GM20000 (cell line): ENCODE data around the gene KIAA0825.
"Not testable (repeated sequence)": the region's sequence is repeated elsewhere in the genome, so short reads cannot be mapped to it uniquely, and the experiment has no call there.

Experiments
- DNase-seq: peaks from one replicate; pipeline ENCODE4 v3.0.0; 2012; ENCODE audit warnings: low spot score
- TF ChIP-seq, protein P1 (sequence below): IDR thresholded peaks from 2 replicates; pipeline ENCODE4 v1.5.1; 2012; ENCODE audit warnings: mild to moderate bottlenecking, control low read depth; ENCODE audit errors: extremely low read depth, missing control alignments

KIAA0825 gene

GRCh38 chr5:94577466-94578245, 40.7 kb downstream of the KIAA0825 start:
- TF ChIP-seq, protein P1, sequence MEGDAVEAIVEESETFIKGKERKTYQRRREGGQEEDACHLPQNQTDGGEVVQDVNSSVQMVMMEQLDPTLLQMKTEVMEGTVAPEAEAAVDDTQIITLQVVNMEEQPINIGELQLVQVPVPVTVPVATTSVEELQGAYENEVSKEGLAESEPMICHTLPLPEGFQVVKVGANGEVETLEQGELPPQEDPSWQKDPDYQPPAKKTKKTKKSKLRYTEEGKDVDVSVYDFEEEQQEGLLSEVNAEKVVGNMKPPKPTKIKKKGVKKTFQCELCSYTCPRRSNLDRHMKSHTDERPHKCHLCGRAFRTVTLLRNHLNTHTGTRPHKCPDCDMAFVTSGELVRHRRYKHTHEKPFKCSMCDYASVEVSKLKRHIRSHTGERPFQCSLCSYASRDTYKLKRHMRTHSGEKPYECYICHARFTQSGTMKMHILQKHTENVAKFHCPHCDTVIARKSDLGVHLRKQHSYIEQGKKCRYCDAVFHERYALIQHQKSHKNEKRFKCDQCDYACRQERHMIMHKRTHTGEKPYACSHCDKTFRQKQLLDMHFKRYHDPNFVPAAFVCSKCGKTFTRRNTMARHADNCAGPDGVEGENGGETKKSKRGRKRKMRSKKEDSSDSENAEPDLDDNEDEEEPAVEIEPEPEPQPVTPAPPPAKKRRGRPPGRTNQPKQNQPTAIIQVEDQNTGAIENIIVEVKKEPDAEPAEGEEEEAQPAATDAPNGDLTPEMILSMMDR: no peak

DNA sequence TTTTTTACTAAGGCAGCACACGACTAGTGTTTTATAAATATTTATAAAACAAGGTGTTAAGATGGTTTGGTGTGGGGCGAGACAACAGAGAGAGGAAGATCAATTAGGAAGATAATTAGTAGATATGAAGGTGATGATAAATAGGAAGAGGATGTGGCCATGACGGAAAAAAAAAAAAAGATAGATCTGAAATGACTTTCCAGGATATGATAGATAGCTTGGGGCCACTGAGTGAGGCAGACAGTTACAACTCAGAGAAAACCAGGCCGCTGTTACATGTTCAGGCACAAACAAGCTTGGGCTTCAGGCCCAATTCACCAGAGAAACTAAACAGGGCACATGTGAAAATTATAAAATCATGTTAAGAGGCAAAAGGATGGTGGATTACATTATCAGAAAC, 43.2 kb downstream of the KIAA0825 start:
- TF ChIP-seq, protein P1: no peak

More at GRCh38 chr5:94577466-94578245, 40.7 kb downstream of the KIAA0825 start:
- peak; percentile 22 for DNase-seq

DNA sequence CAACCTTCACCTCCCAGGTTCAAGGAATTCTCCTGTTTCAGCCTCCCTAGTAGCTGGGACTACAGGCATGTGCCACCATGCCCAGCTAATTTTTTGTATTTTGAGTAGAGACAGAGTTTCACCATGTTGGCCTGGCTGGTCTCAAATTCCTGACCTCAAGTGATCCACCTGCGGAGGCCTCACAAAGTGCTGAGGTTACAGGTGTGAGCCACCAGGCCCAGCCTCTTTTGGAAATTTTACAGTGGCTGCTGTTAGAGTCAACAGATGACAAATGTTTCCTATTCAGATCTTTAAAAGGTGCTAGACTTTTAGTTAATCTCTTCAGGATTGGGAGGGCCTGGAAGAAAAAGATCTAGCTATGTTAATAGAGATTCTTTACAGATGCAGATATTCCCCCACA, 45.1 kb downstream of the KIAA0825 start:
- not testable (repeated sequence) for DNase-seq

More for the DNA sequence above, 43.2 kb downstream of the KIAA0825 start:
- DNase-seq: no peak

DNA sequence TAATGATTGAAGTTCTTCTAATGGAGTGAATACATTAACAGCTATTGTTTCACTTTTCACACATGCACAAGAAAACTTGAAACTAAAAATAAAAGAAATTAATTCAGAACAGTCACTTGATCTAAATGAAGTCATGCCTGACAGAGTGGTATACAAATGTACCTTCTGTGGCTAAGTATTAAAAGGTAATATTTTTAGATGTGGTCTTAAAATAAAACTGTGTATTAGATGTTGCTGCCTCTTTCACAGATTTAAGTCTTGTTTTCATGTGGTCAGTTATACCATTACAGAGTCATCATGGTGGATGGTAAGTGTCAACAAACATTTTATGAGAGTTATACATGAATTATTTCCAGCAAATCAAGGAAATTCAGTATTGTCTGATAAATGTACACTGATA, 47.0 kb downstream of the KIAA0825 start:
- TF ChIP-seq, protein P1: no peak
- DNase-seq: no peak

DNA sequence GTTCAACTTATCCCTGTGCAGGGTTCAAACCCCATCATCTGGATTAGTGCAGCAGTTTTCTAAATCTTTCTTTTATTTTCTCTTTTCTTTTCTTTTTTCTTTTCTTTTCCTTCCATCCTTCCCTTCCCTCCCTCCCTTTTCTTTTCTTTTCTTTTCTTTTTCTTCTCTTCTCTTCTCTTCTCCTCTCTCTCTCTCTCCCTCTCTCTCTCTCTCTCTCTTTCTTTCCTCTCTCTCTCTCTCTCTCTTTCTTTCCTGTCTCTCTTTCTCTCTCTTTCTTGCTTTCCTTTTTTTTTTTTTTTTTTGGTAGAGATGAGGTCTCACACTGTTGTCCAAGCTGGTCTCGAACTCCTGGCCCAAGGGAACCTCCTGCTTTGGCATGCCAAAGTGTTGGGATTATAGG, 53.6 kb downstream of the KIAA0825 start:
- TF ChIP-seq, protein P1: no peak
- no peak for DNase-seq

DNA sequence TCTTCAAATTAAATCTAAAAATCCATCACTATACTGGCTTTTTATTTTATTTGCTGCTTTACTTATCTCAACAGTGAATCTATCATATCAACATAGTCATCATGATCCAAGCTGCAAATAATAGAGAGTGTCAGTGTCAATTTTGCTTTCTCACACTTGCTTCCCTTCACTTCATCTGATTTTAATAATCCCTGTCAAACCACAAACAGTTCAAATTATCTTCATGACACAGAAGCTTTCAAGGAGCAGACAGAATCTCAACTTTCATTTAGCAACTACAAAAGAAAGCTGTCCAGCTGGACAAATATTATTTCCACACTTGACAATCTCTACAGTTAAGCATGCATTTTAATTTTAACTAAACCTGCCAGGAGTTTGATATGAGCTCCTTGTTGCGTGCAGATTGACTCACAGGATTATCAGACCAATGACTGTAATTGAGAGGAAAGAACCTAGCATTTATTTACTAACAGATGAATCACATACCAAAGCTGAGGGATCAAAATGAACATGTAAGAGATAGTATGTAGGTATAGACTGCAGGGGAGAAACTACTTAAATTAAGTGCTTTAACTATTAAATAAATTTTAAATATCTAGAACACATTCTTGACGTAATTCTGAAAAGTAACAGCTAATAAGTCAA, 56.0 kb downstream of the KIAA0825 start:
- TF ChIP-seq, protein P1: no peak
- no peak for DNase-seq

- no peak for DNase-seq
- TF ChIP-seq, protein P1: no peak
Measured at GRCh38 chr5:94558028-94558427, 60.4 kb downstream of the KIAA0825 start.
